Stomach (tissue), 4 donors: ENCODE results near the gene KLK2.

ENCODE experiments used
- EP300 ChIP-seq: sonication (generic); formaldehyde crosslinking; IDR thresholded peaks from one replicate; pipeline ENCODE4 v1.6.1; 2017; ENCODE audit warnings: antibody characterized with exemption
- POLR2A ChIP-seq, 4 donors: fragments of 450-650 bp; IDR thresholded peaks; one replicate each; pipeline ENCODE4 v1.6.1; 2016; ENCODE audit warnings: antibody characterized with exemption in 4 of 4, control low read depth in 2 of 4, mild to moderate bottlenecking in 1 of 4, moderate library complexity in 1 of 4
- TF ChIP-seq, protein P1 (sequence below), 7 experiments: fragments of 450-650 bp in 4 of 7; fragments of 200-600 bp in 3 of 7; sonication (generic) in 3 of 7; IDR thresholded peaks; one replicate each; pipeline ENCODE4 v1.5.1; 2016 to 2019; ENCODE audit warnings: antibody characterized with exemption in 7 of 7, control low read depth in 2 of 7, mild to moderate bottlenecking in 1 of 7

DNA sequence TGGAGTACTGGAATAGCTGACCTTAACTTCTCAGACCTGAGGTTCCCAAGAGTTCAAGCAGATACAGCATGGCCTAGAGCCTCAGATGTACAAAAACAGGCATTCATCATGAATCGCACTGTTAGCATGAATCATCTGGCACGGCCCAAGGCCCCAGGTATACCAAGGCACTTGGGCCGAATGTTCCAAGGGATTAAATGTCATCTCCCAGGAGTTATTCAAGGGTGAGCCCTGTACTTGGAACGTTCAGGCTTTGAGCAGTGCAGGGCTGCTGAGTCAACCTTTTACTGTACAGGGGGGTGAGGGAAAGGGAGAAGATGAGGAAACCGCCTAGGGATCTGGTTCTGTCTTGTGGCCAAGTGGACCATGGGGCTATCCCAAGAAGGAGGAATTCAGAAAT lies 12.2 kb upstream of the KLK2 start:
- TF ChIP-seq EP300 (no peak), POLR2A (IDR thresholded peaks at IDR 0.05) (no peak)
- TF ChIP-seq, protein P1, sequence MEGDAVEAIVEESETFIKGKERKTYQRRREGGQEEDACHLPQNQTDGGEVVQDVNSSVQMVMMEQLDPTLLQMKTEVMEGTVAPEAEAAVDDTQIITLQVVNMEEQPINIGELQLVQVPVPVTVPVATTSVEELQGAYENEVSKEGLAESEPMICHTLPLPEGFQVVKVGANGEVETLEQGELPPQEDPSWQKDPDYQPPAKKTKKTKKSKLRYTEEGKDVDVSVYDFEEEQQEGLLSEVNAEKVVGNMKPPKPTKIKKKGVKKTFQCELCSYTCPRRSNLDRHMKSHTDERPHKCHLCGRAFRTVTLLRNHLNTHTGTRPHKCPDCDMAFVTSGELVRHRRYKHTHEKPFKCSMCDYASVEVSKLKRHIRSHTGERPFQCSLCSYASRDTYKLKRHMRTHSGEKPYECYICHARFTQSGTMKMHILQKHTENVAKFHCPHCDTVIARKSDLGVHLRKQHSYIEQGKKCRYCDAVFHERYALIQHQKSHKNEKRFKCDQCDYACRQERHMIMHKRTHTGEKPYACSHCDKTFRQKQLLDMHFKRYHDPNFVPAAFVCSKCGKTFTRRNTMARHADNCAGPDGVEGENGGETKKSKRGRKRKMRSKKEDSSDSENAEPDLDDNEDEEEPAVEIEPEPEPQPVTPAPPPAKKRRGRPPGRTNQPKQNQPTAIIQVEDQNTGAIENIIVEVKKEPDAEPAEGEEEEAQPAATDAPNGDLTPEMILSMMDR (IDR thresholded peaks at IDR 0.05) = no peak
